Measurements from ENCODE around the gene TIGIT. TPM values are rescaled to one million over a fixed set of nuclear protein-coding genes. Genes with fewer than 3 reads are reported as not detected.

TIGIT gene
- total RNA-seq, 1 donor from 2014 or later = not detected

DNA sequence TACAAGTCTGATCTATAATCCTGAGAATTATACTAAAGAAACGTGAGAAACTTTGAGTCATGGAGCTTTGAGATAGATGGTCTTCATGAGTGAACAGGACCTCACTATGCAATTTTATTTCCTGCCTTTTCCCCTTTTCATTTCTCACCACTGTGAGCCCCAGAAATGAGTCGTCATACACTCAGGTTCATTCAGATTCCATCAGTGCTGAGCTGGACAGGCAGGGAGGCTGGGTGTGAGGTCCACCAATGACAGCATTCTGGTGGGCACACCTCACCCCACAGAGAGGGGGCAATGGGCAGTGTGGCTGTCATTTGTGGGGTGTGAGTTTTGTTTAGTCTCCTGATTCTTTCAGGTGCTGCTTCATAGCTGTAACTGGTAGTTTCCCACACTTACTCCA, 16.9 kb downstream of the TIGIT start:
- Mint-ChIP-seq H3K27me3 (no peaks in the 10 kb centered on the region), H3K4me1 (ENCODE audit: low read depth) (peaks cover 3% of the 10 kb centered on the region), H3K27ac (no peak overlapping the region), H3K36me3 (ENCODE audit: insufficient read depth) (no peaks in the 10 kb centered on the region), H3K4me3 (ENCODE audit: low read depth) (no peak overlapping the region), H3K9me3 (ENCODE audit: low read depth) (no peaks in the 10 kb centered on the region)
- DNase-seq (ENCODE audit: low spot score, unreplicated experiment) = no peak
- TF ChIP-seq, protein P1, sequence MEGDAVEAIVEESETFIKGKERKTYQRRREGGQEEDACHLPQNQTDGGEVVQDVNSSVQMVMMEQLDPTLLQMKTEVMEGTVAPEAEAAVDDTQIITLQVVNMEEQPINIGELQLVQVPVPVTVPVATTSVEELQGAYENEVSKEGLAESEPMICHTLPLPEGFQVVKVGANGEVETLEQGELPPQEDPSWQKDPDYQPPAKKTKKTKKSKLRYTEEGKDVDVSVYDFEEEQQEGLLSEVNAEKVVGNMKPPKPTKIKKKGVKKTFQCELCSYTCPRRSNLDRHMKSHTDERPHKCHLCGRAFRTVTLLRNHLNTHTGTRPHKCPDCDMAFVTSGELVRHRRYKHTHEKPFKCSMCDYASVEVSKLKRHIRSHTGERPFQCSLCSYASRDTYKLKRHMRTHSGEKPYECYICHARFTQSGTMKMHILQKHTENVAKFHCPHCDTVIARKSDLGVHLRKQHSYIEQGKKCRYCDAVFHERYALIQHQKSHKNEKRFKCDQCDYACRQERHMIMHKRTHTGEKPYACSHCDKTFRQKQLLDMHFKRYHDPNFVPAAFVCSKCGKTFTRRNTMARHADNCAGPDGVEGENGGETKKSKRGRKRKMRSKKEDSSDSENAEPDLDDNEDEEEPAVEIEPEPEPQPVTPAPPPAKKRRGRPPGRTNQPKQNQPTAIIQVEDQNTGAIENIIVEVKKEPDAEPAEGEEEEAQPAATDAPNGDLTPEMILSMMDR (IDR thresholded peaks at IDR 0.05; ENCODE audit: unreplicated experiment) = no peak

DNA sequence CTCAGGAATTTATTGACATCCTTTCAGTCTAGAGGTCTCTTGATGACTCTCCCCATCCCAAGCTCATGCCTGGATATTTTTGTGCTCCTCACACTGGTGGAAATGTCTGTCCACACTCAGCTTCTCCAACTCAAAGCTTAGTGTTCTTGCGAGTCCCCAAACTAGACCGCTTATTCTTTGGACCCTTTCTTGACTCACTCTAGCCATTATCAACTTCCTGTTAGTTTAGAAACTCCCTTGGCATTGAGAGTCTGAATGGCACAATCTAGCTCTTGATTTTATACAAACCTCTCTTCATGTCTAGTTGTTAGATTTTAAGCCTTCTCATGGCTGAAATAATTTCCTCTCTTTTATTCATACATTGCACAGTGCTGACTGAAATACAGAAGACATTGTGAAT, 19.6 kb downstream of the TIGIT start:
- no peak for DNase-seq (ENCODE audit: low spot score, unreplicated experiment)
- Mint-ChIP-seq H3K27ac (no peak overlapping the region), H3K27me3 (no peaks in the 10 kb centered on the region), H3K4me3 (ENCODE audit: low read depth) (no peak overlapping the region), H3K4me1 (ENCODE audit: low read depth) (peaks cover 3% of the 10 kb centered on the region), H3K9me3 (ENCODE audit: low read depth) (no peaks in the 10 kb centered on the region), H3K36me3 (ENCODE audit: insufficient read depth) (no peaks in the 10 kb centered on the region)
- TF ChIP-seq, protein P1 (IDR thresholded peaks at IDR 0.05; ENCODE audit: unreplicated experiment) = no peak

DNA sequence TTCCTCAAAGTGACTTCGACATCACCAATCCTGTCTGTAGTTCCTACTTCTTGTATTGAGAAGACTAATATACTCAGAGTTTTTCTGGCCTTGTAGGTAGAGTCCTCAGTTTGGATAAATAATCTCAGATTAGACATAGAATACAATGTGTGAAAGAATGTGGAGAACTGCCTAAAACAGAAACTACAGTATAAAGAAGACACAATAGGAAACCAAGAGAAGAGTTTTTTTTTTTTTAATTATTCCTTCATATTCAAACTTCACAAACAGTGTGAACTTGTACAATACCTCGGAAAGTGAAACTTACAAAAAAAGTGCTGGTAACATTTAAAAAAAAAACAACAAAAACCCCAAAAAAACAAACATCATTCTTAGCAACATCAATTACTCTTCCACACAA, 20.5 kb downstream of the TIGIT start:
- TF ChIP-seq, protein P1 (IDR thresholded peaks at IDR 0.05; ENCODE audit: unreplicated experiment) = no peak
- Mint-ChIP-seq H3K4me3 (ENCODE audit: low read depth) (no peak overlapping the region), H3K9me3 (ENCODE audit: low read depth) (no peaks in the 10 kb centered on the region), H3K36me3 (ENCODE audit: insufficient read depth) (no peaks in the 10 kb centered on the region), H3K27me3 (no peaks in the 10 kb centered on the region), H3K4me1 (ENCODE audit: low read depth) (peaks cover 7% of the 10 kb centered on the region), H3K27ac (no peak overlapping the region)
- no peak for DNase-seq (ENCODE audit: low spot score, unreplicated experiment)

DNA sequence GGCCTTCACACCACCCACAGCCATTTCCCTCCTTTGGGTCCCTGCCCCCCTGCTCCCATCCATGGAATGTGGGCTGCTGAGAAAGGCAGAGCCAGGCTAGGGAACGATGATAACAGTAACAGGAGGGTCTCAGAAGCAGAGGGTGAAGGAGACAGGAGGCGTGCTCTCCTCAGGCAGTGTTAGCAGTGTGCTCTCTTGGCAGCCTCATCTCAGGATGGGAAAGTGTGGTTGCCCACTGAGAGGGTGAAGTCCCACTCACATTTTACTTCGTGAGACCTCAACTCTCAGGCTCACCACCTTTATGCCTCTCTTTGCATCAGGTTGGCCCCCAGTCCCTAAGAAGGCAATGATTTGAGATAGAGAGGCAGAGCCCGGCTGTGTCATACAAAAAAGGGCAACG, 24.5 kb downstream of the TIGIT start:
- no peaks in the 10 kb centered on the region for H3K36me3 Mint-ChIP-seq (ENCODE audit: insufficient read depth)
- TF ChIP-seq, protein P1 (IDR thresholded peaks at IDR 0.05; ENCODE audit: unreplicated experiment) = no peak
- H3K27me3 Mint-ChIP-seq = no peaks in the 10 kb centered on the region
- no peak overlapping the region for H3K27ac Mint-ChIP-seq
- H3K4me1 Mint-ChIP-seq (ENCODE audit: low read depth) = peaks cover 10% of the 10 kb centered on the region
- no peaks in the 10 kb centered on the region for H3K9me3 Mint-ChIP-seq (ENCODE audit: low read depth)
- no peak for DNase-seq (ENCODE audit: low spot score, unreplicated experiment)
- no peak overlapping the region for H3K4me3 Mint-ChIP-seq (ENCODE audit: low read depth)

DNA sequence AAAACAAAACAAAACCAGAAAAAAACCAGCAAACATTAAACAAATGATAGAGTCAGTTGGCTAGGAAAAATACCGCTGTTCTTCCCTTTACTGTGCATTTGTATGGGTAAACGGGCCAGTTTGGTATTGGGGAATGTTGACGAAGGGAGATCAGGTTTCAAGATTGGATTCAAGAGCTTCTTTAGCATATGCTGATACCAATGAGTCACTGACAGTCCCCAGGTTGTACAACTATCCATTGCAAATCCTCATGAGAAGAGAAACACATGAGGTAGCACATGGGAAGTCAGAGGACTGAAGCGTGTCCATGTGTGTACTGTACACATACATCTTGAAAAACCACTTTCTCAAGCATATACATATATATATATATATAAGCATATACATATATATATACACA, 25.6 kb downstream of the TIGIT start:
- no peak overlapping the region for H3K27ac Mint-ChIP-seq
- TF ChIP-seq, protein P1 (IDR thresholded peaks at IDR 0.05; ENCODE audit: unreplicated experiment) = no peak
- H3K9me3 Mint-ChIP-seq (ENCODE audit: low read depth) = no peaks in the 10 kb centered on the region
- no peak for DNase-seq (ENCODE audit: low spot score, unreplicated experiment)
- H3K4me3 Mint-ChIP-seq (ENCODE audit: low read depth) = no peak overlapping the region
- peaks cover 15% of the 10 kb centered on the region for H3K4me1 Mint-ChIP-seq (ENCODE audit: low read depth)
- no peaks in the 10 kb centered on the region for H3K36me3 Mint-ChIP-seq (ENCODE audit: insufficient read depth)
- H3K27me3 Mint-ChIP-seq = no peaks in the 10 kb centered on the region

Data from progenitor cell of endocrine pancreas (in vitro differentiated cells).